Measurements from ENCODE around the gene BIN1.

The BIN1 gene

GRCh38 chr2:127105656-127106456 lies 1.1 kb downstream of the BIN1 start:
- no peaks in the 10 kb centered on the region for H3K79me2 ChIP-seq (ENCODE audit: insufficient read depth, low read length)
- H3K4me1 ChIP-seq (ENCODE audit: insufficient read depth, low read length): peaks cover 13% of the 10 kb centered on the region; the same call in 1 of the 2 replicates
- H2AFZ ChIP-seq (ENCODE audit: low read depth, low read length): no peak overlapping the region
- peaks cover 28% of the 10 kb centered on the region for H3K27me3 ChIP-seq (ENCODE audit: insufficient read depth, low read length, poor library complexity)
- H3K36me3 ChIP-seq (ENCODE audit: insufficient read depth, low read length): no peaks in the 10 kb centered on the region
- H3K4me3 ChIP-seq (ENCODE audit: low read depth in 1 of 2, low read length in 2 of 2): no peak overlapping the region
- no peak overlapping the region for H3K4me2 ChIP-seq (ENCODE audit: insufficient read depth, low read length)
- DNase-seq (no peak), ATAC-seq (ENCODE audit: insufficient read depth, low read depth) (no peak)
- TF ChIP-seq EZH2 (IDR thresholded peaks at IDR 0.05; ENCODE audit: borderline replicate concordance, low read depth, low read length, severe bottlenecking): no peak
- TF ChIP-seq CTCF (IDR thresholded peaks at IDR 0.05; ENCODE audit: borderline replicate concordance, extremely low read depth, low read length, poor library complexity, severe bottlenecking): no peak
- H4K20me1 ChIP-seq (ENCODE audit: insufficient read depth, low read length): no peaks in the 10 kb centered on the region; the same call in 1 of the 2 replicates
- H3K27ac ChIP-seq (ENCODE audit: low read length): no peak overlapping the region
- H3K9ac ChIP-seq (ENCODE audit: low read depth, low read length): no peak overlapping the region
- H3K9me3 ChIP-seq (ENCODE audit: insufficient read depth, low read length, severe bottlenecking): no peaks in the 10 kb centered on the region

GRCh38 chr2:127104881-127105655 lies 1.9 kb downstream of the BIN1 start:
- ATAC-seq (ENCODE audit: insufficient read depth, low read depth): no peak
- no peak for TF ChIP-seq EZH2 (IDR thresholded peaks at IDR 0.05; ENCODE audit: borderline replicate concordance, low read depth, low read length, severe bottlenecking)
- TF ChIP-seq CTCF (IDR thresholded peaks at IDR 0.05; ENCODE audit: borderline replicate concordance, extremely low read depth, low read length, poor library complexity, severe bottlenecking): no peak
- Histone ChIP-seq H3K79me2 (ENCODE audit: insufficient read depth, low read length) (no peaks in the 10 kb centered on the region), H3K27ac (ENCODE audit: low read length) (no peak overlapping the region), H2AFZ (ENCODE audit: low read depth, low read length) (no peak overlapping the region), H3K9ac (ENCODE audit: low read depth, low read length) (no peak overlapping the region), H3K36me3 (ENCODE audit: insufficient read depth, low read length) (no peaks in the 10 kb centered on the region), H3K9me3 (ENCODE audit: insufficient read depth, low read length, severe bottlenecking) (no peaks in the 10 kb centered on the region), H4K20me1 (ENCODE audit: insufficient read depth, low read length) (no peaks in the 10 kb centered on the region; the same call in 1 of the 2 replicates), H3K4me1 (ENCODE audit: insufficient read depth, low read length) (peaks cover 13% of the 10 kb centered on the region; the same call in 1 of the 2 replicates), H3K4me2 (ENCODE audit: insufficient read depth, low read length) (no peak overlapping the region), H3K4me3 (ENCODE audit: low read depth in 1 of 2, low read length in 2 of 2) (no peak overlapping the region), H3K27me3 (ENCODE audit: insufficient read depth, low read length, poor library complexity) (peaks cover 28% of the 10 kb centered on the region)
- DNase-seq: no peak

- H3K79me2 ChIP-seq (ENCODE audit: insufficient read depth, low read length): no peaks in the 10 kb centered on the region
- peaks cover 13% of the 10 kb centered on the region; the same call in 1 of the 2 replicates for H3K4me1 ChIP-seq (ENCODE audit: insufficient read depth, low read length)
- no peak overlapping the region for H3K9ac ChIP-seq (ENCODE audit: low read depth, low read length)
- no peaks in the 10 kb centered on the region for H3K36me3 ChIP-seq (ENCODE audit: insufficient read depth, low read length)
- H3K9me3 ChIP-seq (ENCODE audit: insufficient read depth, low read length, severe bottlenecking): no peaks in the 10 kb centered on the region
- H4K20me1 ChIP-seq (ENCODE audit: insufficient read depth, low read length): no peaks in the 10 kb centered on the region; the same call in 1 of the 2 replicates
- no peak for TF ChIP-seq EZH2 (IDR thresholded peaks at IDR 0.05; ENCODE audit: borderline replicate concordance, low read depth, low read length, severe bottlenecking)
- no peak for TF ChIP-seq CTCF (IDR thresholded peaks at IDR 0.05; ENCODE audit: borderline replicate concordance, extremely low read depth, low read length, poor library complexity, severe bottlenecking)
- DNase-seq: no peak
- no peak overlapping the region for H3K4me2 ChIP-seq (ENCODE audit: insufficient read depth, low read length)
- peaks cover 25% of the 10 kb centered on the region for H3K27me3 ChIP-seq (ENCODE audit: insufficient read depth, low read length, poor library complexity)
- no peak for ATAC-seq (ENCODE audit: insufficient read depth, low read depth)
- H3K27ac ChIP-seq (ENCODE audit: low read length): no peak overlapping the region
- H2AFZ ChIP-seq (ENCODE audit: low read depth, low read length): no peak overlapping the region
- H3K4me3 ChIP-seq (ENCODE audit: low read depth in 1 of 2, low read length in 2 of 2): no peak overlapping the region
These were observed 2.7 kb downstream of the BIN1 start for GRCh38 chr2:127104166-127104660.

Measured in DND-41 (cell line).